ENCODE results near the gene KIFBP.

Gene KIFBP

DNA sequence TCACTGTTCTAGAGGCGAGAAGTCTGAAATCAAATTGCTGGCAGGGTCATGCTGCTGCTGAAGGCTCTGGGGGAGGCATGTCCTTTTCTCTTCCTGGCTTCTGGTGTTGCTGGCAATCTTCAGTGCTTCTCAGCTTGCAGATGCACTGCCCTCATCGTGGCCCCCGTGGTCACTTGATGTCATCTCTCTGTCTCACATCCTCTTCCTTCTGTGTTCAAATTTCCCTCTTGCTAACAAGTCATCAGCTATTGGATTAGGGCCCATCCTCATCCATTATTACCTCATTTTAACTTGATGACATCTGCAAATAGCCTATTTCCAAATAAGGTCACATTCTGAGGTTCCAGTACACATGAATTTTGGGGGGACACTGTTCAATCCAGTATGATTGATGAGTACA lies 62.7 kb downstream of the KIFBP start:
- peak; percentile 83 for ATAC-seq (replicated peaks)
- Mint-ChIP-seq H3K27me3 (no peaks in the 10 kb centered on the region), H3K4me1 (peaks cover 47 to 77% of the 10 kb centered on the region in 2 donors), H3K36me3 (no peaks in the 10 kb centered on the region), H3K27ac (peak overlapping the region; percentile 90), H3K4me3 (peak overlapping the region; percentile 7 to 34), H3K9me3 (peaks cover 0 to 1% of the 10 kb centered on the region in 2 donors)
- peak; percentile 65 for DNase-seq

DNA sequence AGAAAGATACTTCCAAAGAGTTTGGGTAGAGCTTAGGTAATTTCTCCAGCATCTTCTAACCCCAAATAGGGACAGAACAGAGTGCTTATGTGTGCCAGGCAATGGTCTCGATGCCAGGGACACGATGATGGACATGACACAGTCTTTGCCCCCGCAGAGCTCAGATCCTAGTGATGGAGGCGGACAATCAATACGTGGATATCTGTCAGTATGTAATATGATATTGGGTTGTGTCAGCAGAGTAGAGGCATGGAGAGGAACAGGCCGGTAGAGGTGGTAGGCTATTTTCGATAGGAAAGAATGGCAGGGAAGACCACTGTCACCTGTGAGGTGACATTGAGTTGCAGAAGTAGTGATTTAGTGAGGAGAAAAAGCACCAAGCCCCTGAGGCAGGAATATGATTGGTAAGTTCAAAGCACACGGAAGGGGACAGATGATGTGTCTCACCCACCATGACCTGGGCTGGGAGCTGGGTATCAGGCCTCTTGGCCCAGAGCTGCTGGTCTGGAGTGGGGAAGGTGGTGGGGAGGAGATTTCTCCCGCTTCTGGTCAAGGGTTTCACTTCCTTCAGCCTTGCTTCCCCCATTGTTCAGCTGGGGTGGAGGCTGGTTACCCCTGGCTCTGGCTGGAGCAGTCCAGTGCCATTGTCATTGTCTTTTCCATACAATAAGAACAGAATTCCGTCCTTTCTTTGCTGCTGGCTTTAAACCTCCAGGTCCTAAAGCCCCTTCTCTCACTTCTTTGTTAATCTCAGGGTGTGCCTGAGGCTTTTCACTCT lies 63.3 kb downstream of the KIFBP start:
- H3K4me1 Mint-ChIP-seq, result peaks cover 53 to 83% of the 10 kb centered on the region in 2 donors
- DNase-seq (no peak), ATAC-seq (replicated peaks) (peak in 1 of 2 donors; percentile 2)
- peak overlapping the region; percentile 90 for H3K27ac Mint-ChIP-seq
- peaks cover 0 to 1% of the 10 kb centered on the region in 2 donors for H3K9me3 Mint-ChIP-seq
- no peaks in the 10 kb centered on the region for H3K27me3 Mint-ChIP-seq
- H3K36me3 Mint-ChIP-seq, result no peaks in the 10 kb centered on the region
- H3K4me3 Mint-ChIP-seq, result peak overlapping the region in 1 of 2 donors; percentile 34

DNA sequence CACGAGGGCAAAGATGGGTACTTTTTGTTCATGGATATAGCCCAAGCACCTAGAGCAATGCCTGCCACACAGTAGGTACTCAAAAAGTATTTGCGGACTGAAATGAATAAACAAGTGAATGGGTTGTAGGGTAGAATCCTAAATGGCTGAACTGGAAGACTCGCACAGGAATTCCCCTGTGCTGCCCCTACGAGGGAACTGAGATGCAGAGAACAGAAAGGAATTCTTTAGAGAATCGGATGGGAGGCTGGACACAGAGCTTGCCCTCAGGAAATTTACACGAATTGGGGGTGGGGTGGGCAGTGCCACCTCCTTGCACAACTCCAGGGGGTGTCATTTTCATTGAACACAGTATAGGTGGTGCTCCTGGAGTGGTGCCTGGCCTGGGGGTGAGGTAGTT lies 64.1 kb downstream of the KIFBP start:
- Mint-ChIP-seq H3K27me3 (no peaks in the 10 kb centered on the region), H3K36me3 (no peaks in the 10 kb centered on the region), H3K9me3 (peaks cover 0 to 1% of the 10 kb centered on the region in 2 donors), H3K4me3 (no peak overlapping the region), H3K4me1 (peaks cover 59 to 84% of the 10 kb centered on the region in 2 donors), H3K27ac (peak overlapping the region; percentile 43)
- ATAC-seq (replicated peaks) (no peak), DNase-seq (no peak)

DNA sequence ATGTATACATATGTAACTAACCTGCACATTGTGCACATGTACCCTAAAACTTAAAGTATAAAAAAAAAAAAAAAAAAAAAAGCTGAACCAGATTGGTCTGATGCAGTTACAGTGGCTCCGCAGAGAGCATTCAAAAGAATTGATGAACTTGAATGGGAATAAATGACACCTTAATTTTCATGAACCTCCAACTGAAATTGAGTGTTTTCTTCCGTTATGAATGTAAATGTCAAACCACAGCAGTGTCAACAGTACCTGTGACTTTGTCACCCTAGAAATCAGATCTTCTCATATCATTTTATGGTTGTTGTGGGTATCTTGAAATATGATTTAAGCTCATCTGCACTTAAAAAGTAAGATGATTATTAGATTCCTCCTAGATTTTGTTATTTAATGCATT lies 66.6 kb downstream of the KIFBP start:
- ATAC-seq (replicated peaks) (peak; percentile 21 to 27), DNase-seq (no peak)
- Mint-ChIP-seq H3K36me3 (no peaks in the 10 kb centered on the region), H3K4me1 (peaks cover 51 to 67% of the 10 kb centered on the region in 2 donors), H3K4me3 (no peak overlapping the region), H3K9me3 (peaks cover 0 to 1% of the 10 kb centered on the region in 2 donors), H3K27ac (no peak overlapping the region), H3K27me3 (no peaks in the 10 kb centered on the region)

DNA sequence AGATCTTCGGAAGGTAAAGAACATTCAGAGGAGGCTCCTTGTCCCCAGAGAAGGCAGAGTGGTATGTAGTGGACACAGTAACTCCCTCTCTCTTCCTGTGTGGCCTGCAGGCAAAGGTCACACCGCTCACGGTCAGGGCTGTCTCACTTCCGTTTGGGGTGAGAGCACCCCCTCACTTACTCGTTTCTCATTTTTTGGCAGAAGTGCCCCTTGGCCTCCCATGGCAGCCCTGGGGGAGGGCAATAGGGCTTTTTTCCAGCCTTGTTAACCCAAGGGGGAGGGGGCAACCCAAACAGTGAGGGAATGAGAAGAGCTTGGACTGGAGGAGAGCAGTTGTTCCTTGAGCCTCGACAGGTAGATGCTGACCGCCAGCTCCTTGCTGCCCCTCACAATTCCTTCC lies 67.5 kb downstream of the KIFBP start:
- peak; percentile 45 to 52 for ATAC-seq (replicated peaks)
- Mint-ChIP-seq H3K4me3 (peak overlapping the region in 1 of 2 donors; percentile 11), H3K27ac (peak overlapping the region; percentile 79), H3K9me3 (peaks cover 0 to 1% of the 10 kb centered on the region in 2 donors), H3K36me3 (no peaks in the 10 kb centered on the region), H3K27me3 (no peaks in the 10 kb centered on the region), H3K4me1 (peaks cover 51 to 67% of the 10 kb centered on the region in 2 donors)
- DNase-seq, result no peak

DNA sequence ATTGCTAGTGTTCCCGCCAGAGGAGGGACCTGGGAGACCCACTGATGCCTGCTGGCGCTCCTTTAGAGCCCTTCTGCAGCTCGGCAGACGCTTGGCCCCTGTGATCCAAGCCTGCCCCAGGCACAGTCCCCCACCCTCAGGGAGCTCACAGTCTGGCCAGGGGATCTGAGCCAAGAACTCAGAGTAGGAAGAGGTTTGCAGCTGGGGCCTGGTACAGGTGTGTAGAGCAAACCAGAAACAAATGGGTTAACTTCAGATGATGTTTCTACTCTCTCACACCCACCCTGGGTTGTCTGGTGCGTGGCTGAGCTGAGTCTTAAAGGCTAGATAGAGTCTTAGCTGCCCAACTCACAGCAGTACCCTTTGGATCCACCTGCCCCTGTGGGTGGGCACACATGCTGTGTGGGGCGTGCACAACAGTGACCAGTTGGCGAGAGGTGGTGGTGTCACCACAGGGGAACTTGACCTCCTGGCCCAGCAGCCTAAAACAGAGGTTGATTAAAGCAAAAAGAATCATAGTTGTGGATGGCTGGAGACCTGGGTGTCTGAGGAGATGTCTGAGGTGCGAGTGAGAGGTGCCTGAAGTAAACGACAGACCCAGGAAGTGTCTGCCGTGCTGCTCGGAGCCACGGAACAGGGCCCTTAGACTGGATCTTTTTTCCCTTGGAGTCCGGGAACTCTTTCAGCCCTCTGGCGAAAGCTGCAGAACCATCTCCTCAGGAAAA lies 68.1 kb downstream of the KIFBP start:
- Mint-ChIP-seq H3K36me3 (no peaks in the 10 kb centered on the region), H3K27me3 (no peaks in the 10 kb centered on the region), H3K4me1 (peaks cover 51 to 67% of the 10 kb centered on the region in 2 donors), H3K9me3 (peaks cover 0 to 1% of the 10 kb centered on the region in 2 donors), H3K27ac (peak overlapping the region; percentile 79), H3K4me3 (peak overlapping the region in 1 of 2 donors; percentile 11)
- DNase-seq, result no peak
- ATAC-seq (replicated peaks), result no peak

DNA sequence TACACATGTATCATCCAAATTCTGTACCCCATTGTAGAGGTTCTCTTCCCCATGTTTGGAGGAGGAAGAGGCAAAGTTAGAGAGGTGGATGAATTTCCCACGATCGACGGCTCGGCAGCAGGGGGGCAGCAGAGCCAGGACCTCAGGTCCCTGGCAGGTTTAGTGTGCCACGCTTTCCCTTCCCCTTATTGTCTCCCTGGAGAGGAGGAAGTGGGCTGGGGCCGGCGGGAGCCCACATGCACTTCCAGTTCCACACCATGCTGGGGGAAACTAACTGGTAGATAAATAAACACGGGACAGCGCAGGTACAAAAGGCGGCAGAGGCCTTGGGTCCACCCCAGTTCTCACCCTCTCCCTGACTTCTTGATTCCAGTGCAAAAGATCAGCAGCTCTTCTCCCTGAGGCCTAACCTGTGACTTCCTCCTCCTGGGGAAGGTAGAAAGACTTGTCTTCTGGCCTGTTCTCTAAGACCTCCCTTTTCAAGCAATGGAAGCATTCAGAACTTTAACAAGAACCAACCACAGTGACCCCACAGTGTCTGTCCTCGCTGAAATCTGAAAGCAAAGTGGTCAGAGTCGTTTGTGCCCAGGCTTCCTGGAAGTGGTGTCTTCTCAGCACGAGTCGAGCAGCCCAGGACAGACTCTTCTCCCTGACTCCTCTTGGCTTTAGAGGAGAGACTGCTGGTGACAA lies 68.8 kb downstream of the KIFBP start:
- H3K27me3 Mint-ChIP-seq, result no peaks in the 10 kb centered on the region
- ATAC-seq (replicated peaks), result no peak
- peak overlapping the region; percentile 84 for H3K27ac Mint-ChIP-seq
- no peak for DNase-seq
- peaks cover 50 to 67% of the 10 kb centered on the region in 2 donors for H3K4me1 Mint-ChIP-seq
- peaks cover 0 to 1% of the 10 kb centered on the region in 2 donors for H3K9me3 Mint-ChIP-seq
- peak overlapping the region in 1 of 2 donors; percentile 44 for H3K4me3 Mint-ChIP-seq
- H3K36me3 Mint-ChIP-seq, result no peaks in the 10 kb centered on the region

DNA sequence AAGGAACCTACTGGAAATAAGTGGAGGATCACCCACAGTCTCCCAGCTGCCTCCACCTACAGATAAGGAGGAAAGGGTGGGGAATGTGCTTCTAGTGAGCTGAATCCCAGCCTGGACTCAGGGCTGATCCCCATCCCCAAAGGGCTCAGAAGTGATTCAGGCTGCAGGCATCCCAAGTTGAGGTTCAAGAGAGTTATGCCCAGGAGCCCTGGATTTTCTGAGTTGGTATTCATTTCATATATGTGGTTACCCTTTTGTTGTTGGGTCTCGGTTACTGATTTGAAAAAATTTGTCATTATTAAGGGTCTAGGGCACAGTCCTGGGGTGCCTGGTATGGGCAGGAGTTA lies 69.3 kb downstream of the KIFBP start:
- H3K9me3 Mint-ChIP-seq, result peaks cover 0 to 1% of the 10 kb centered on the region in 2 donors
- no peak overlapping the region for H3K4me3 Mint-ChIP-seq
- H3K27ac Mint-ChIP-seq, result peak overlapping the region; percentile 84
- H3K36me3 Mint-ChIP-seq, result no peaks in the 10 kb centered on the region
- no peaks in the 10 kb centered on the region for H3K27me3 Mint-ChIP-seq
- ATAC-seq (replicated peaks) (no peak), DNase-seq (no peak)
- peaks cover 46 to 67% of the 10 kb centered on the region in 2 donors for H3K4me1 Mint-ChIP-seq

DNA sequence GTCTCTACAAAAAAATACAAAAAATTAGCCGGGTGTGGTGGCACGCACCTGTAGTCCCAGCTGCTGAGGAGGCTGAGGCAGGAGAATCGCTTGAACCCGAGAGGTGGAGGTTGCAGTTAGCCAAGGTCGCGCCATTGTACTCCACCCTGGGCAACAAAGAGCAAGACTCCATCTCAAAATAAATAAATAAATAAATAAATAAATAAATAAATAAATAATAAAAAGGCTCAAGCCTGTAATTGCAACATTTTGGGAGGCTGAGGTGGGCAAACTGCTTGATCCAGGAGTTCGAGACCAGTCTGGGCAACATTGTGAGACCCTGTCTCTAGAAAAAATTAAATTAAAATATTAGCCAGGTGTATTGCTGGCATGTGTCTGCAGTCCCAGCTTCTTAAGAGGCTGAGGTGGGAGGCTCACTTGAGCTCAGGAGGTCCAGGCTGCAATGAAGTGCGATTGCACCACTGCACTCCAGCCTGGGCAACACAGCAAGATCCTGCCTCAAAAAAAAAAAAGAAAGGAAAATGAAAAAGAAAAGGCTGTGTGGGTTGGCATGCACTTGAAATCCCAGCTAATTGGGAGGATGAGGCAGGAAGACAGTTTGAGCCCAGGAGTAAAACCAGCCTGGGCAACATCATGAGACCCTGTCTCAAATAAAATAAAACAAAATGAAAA lies 71.7 kb downstream of the KIFBP start:
- H3K27me3 Mint-ChIP-seq, result no peaks in the 10 kb centered on the region
- H3K4me1 Mint-ChIP-seq, result peaks cover 52 to 69% of the 10 kb centered on the region in 2 donors
- DNase-seq (no peak), ATAC-seq (replicated peaks) (no peak)
- no peaks in the 10 kb centered on the region for H3K36me3 Mint-ChIP-seq
- peak overlapping the region; percentile 56 for H3K27ac Mint-ChIP-seq
- H3K9me3 Mint-ChIP-seq, result no peaks in the 10 kb centered on the region
- no peak overlapping the region for H3K4me3 Mint-ChIP-seq

DNA sequence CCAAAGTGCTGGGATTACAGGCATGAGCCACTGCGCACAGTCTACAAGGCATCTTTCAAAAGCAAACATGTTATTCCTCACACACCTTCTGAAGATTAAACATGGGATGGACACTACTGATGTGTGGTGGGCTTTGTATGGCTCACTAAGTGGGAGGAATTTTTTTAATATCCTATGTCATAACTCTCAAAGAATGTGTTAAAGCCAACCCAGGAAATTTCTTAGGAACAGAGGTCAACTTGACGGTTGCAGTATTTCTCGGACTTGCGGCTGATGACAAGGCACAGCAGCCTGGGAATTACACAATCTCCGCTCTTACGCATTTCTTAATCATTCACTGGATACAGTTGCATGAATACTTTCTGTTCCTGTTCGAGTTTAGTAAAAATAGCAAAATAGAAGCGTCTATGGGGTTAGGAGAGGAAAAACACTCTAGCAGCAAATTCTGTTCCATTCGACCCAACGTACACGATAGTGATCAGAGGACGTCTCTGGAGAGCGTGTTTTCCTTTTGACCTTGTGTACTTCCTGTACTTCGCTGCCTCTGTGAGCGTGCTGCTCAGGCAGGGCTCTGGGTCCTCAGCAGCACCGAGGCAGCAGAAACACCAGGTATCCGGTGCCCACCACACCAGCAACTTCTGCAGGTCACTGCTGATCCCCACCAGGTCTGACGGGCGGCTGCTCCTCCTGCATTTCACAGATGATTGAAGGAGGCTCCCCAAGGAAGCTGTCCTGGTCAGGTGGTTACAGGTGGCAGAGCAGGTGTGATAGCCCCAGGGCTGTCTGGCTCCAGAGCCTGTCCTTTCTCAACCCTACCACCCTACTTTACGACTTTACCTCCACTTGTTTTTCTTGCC lies 72.9 kb downstream of the KIFBP start:
- Mint-ChIP-seq H3K4me1 (peaks cover 53 to 69% of the 10 kb centered on the region in 2 donors), H3K4me3 (peak overlapping the region; percentile 66 to 69), H3K27ac (peak overlapping the region; percentile 92), H3K27me3 (no peaks in the 10 kb centered on the region), H3K9me3 (no peaks in the 10 kb centered on the region), H3K36me3 (no peaks in the 10 kb centered on the region)
- DNase-seq (peak; percentile 71), ATAC-seq (replicated peaks) (peak; percentile 67)

DNA sequence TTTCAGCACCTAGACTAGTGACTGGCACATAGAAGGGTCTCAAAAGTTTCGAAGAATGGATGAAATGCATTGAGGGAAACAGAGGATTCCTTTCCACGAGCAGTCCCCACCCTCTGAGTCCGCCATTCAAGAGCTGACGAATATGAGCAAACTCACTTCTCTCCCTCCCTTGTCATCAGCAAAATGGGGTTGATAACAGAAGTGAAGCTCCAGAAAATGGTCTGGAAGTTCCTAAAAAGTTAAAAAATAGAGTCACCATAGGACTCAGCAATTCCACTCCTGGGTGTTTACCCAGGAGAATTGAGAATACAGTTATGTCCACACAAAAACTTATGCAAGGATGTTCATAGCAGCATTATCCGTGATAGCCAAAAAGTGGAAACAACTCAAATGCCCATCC lies 74.3 kb downstream of the KIFBP start:
- peaks cover 42 to 56% of the 10 kb centered on the region in 2 donors for H3K4me1 Mint-ChIP-seq
- no peaks in the 10 kb centered on the region for H3K9me3 Mint-ChIP-seq
- no peak overlapping the region for H3K27ac Mint-ChIP-seq
- DNase-seq, result no peak
- H3K4me3 Mint-ChIP-seq, result no peak overlapping the region
- H3K36me3 Mint-ChIP-seq, result no peaks in the 10 kb centered on the region
- ATAC-seq (replicated peaks), result no peak
- H3K27me3 Mint-ChIP-seq, result no peaks in the 10 kb centered on the region

DNA sequence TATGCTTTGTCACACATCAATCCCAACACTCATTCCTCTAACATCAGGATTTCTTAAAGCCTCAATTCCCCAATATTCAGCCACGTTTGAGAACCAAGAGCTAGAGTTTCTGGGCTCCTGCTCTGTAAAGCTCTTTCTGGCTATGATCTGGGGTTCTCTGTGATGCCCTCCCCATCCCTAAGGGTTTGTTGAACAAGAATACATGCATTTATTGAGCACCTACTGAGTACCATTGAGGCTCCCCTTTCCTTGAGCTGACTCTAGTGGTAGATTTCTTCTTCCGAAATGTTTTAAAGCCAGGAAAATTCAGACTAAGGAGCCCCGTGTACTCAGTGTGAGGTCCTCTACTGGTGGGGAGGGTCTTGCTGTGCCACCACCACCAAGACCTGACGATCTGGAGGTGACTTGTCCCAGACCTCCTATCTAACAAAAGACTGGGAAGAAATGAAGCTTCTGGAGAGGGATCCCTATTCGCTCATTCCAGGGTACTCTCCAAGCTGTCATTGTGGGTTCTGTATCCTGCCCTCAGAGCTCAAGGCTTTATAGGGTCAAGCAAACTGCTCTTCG lies 76.2 kb downstream of the KIFBP start:
- Mint-ChIP-seq H3K36me3 (no peaks in the 10 kb centered on the region), H3K4me3 (peak overlapping the region in 1 of 2 donors; percentile 36), H3K9me3 (no peaks in the 10 kb centered on the region), H3K27ac (peak overlapping the region; percentile 99), H3K27me3 (no peaks in the 10 kb centered on the region), H3K4me1 (peaks cover 39 to 51% of the 10 kb centered on the region in 2 donors)
- DNase-seq (no peak), ATAC-seq (replicated peaks) (no peak)
